Body of pancreas (tissue), 4 donors: ENCODE data around the gene ZNF107.

Source experiments
- CTCF ChIP-seq, 7 experiments: fragments of 450-650 bp in 4 of 7; fragments of 200-600 bp in 3 of 7; sonication (generic) in 3 of 7; IDR thresholded peaks; one replicate each; pipeline ENCODE4 v1.5.1; 2016 to 2019; ENCODE audit warnings: antibody characterized with exemption in 7 of 7
- POLR2A ChIP-seq, 3 donors: fragments of 450-650 bp; IDR thresholded peaks; one replicate each; pipeline ENCODE4 v1.6.1; 2016; ENCODE audit warnings: antibody characterized with exemption in 3 of 3, mild to moderate bottlenecking in 2 of 3

DNA sequence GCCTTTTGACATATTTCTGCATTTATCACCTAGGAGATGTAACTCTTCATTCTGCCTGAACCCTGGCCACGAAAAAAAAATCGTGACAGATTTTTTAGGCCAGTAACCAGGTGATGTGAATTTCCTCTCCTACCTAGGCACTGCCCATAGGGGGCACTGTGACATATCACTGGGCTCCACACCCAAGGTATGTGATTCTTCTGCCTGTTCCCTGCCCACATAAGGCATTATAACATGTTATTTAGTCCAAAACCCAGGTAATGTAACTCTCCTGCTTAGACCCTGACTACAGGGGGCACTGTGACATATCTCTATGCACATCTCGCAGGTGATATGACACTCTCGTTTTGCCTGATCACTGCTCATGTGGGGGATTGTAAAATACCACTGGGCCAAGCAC, 29.5 kb upstream of the ZNF107 start:
- no peak for TF ChIP-seq CTCF (IDR thresholded peaks at IDR 0.05)
- no peak for TF ChIP-seq POLR2A (IDR thresholded peaks at IDR 0.05)
